Suprapubic skin (tissue), 4 donors: Measurements from ENCODE around the gene NDC1.

ENCODE experiments used
- CTCF ChIP-seq, 2 donors: fragments of 200-600 bp in 1 of 2; fragments of 450-650 bp in 1 of 2; sonication (generic) in 1 of 2; IDR thresholded peaks; one replicate each; pipeline ENCODE4 v1.5.1; 2016 to 2019; ENCODE audit warnings: antibody characterized with exemption in 2 of 2, mild to moderate bottlenecking in 1 of 2, moderate library complexity in 1 of 2
- POLR2A ChIP-seq, 2 donors: fragments of 450-650 bp; IDR thresholded peaks; one replicate each; pipeline ENCODE4 v1.6.1; 2017; ENCODE audit warnings: antibody characterized with exemption in 2 of 2, mild to moderate bottlenecking in 2 of 2, moderate library complexity in 2 of 2
- POLR2AphosphoS5 ChIP-seq, 3 donors: sonication (generic); formaldehyde crosslinking; IDR thresholded peaks; one replicate each; pipeline ENCODE4 v1.6.1; 2017; ENCODE audit warnings: antibody characterized with exemption in 3 of 3

- TF ChIP-seq CTCF (IDR thresholded peaks at IDR 0.05), result no peak
- no peak for TF ChIP-seq POLR2AphosphoS5 (IDR thresholded peaks at IDR 0.05)
- no peak for TF ChIP-seq POLR2A (IDR thresholded peaks at IDR 0.05)
Measured at GRCh38 chr1:53747841-53748240, 90.3 kb downstream of the NDC1 start.
